Amniotic epithelial cell (primary cell): Measurements from ENCODE around the gene CFAP73.

Experiments
- DNase-seq: peaks from one replicate; pipeline ENCODE4 v3.0.0-alpha.2; 2010; ENCODE audit warnings: low read depth

The CFAP73 gene

GRCh38 chr12:113142173-113142885 lies 7.2 kb upstream of the CFAP73 start:
- DNase-seq: no peak

- no peak for DNase-seq
Measured at GRCh38 chr12:113142886-113143332, 6.6 kb upstream of the CFAP73 start.

GRCh38 chr12:113143959-113144358 lies 5.6 kb upstream of the CFAP73 start:
- DNase-seq: no peak

- no peak for DNase-seq
Measured at GRCh38 chr12:113144806-113145205, 4.7 kb upstream of the CFAP73 start.

- peak; percentile 74 for DNase-seq
Measured at GRCh38 chr12:113145720-113146551, 3.6 kb upstream of the CFAP73 start.

- no peak for DNase-seq
Measured at GRCh38 chr12:113146999-113147398, 2.5 kb upstream of the CFAP73 start.

- DNase-seq: no peak
Measured at GRCh38 chr12:113151655-113152054, 2.1 kb downstream of the CFAP73 start.

GRCh38 chr12:113152196-113152834 lies 2.8 kb downstream of the CFAP73 start:
- no peak for DNase-seq

- peak; percentile 59 for DNase-seq
Measured at GRCh38 chr12:113152835-113153814, 3.6 kb downstream of the CFAP73 start.

- no peak for DNase-seq
Measured at GRCh38 chr12:113154351-113154973, 4.9 kb downstream of the CFAP73 start.

- no peak for DNase-seq
Measured at GRCh38 chr12:113155060-113155459, 5.5 kb downstream of the CFAP73 start.

GRCh38 chr12:113155646-113156045 lies 6.1 kb downstream of the CFAP73 start:
- no peak for DNase-seq

GRCh38 chr12:113157218-113157859 lies 7.8 kb downstream of the CFAP73 start:
- DNase-seq: no peak

GRCh38 chr12:113158439-113159203 lies 9.1 kb downstream of the CFAP73 start:
- DNase-seq: no peak

- no peak for DNase-seq
Measured at GRCh38 chr12:113159937-113160336, 10.4 kb downstream of the CFAP73 start.

- DNase-seq: peak; percentile 21
Measured at GRCh38 chr12:113161415-113162016, 12.0 kb downstream of the CFAP73 start.

GRCh38 chr12:113162102-113163029 lies 12.8 kb downstream of the CFAP73 start:
- DNase-seq: peak; percentile 39

- DNase-seq: no peak
Measured at GRCh38 chr12:113163030-113163360, 13.5 kb downstream of the CFAP73 start.
